ENCODE results near the gene CCER1.
"Not testable (repeated sequence)": the region's sequence is repeated elsewhere in the genome, so short reads cannot be mapped to it uniquely, and the experiment has no call there.

The CCER1 gene

GRCh38 chr12:90954921-90955320, at the start of gene CCER1:
TSS of gene CCER1 (minus strand) at chr12:90955176. CDS start at chr12:90954742, 434 bp downstream.
- DNase-seq: no peak

- DNase-seq: no peak
These were observed 48.8 kb upstream of the CCER1 start for GRCh38 chr12:91003737-91004136.

- DNase-seq: no peak
These were observed 46.3 kb upstream of the CCER1 start for GRCh38 chr12:91001306-91001705.

GRCh38 chr12:90999966-91000365, 45.0 kb upstream of the CCER1 start:
- no peak for DNase-seq

GRCh38 chr12:90999527-90999926, 44.6 kb upstream of the CCER1 start:
- DNase-seq: no peak

- no peak for DNase-seq
These were observed 40.0 kb upstream of the CCER1 start for GRCh38 chr12:90995010-90995409.

GRCh38 chr12:90991952-90992465, 37.0 kb upstream of the CCER1 start:
- no peak for DNase-seq

GRCh38 chr12:90990611-90991010, 35.6 kb upstream of the CCER1 start:
- no peak for DNase-seq

- DNase-seq: no peak
These were observed 34.7 kb upstream of the CCER1 start for GRCh38 chr12:90989686-90990111.

GRCh38 chr12:90987520-90987919, 32.5 kb upstream of the CCER1 start:
- DNase-seq: no peak

- DNase-seq: no peak
These were observed 32.1 kb upstream of the CCER1 start for GRCh38 chr12:90987101-90987500.

- DNase-seq: not testable (repeated sequence)
These were observed 30.4 kb upstream of the CCER1 start for GRCh38 chr12:90985331-90985730.

- DNase-seq: no peak
These were observed 29.1 kb upstream of the CCER1 start for GRCh38 chr12:90984114-90984513.

- DNase-seq: no peak
These were observed 27.2 kb upstream of the CCER1 start for GRCh38 chr12:90982170-90982569.

- no peak for DNase-seq
These were observed 25.0 kb upstream of the CCER1 start for GRCh38 chr12:90979951-90980350.

GRCh38 chr12:90979019-90979418, 24.0 kb upstream of the CCER1 start:
- DNase-seq: no peak

- peak; percentile 35 for DNase-seq
These were observed 23.3 kb upstream of the CCER1 start for GRCh38 chr12:90978117-90978770.

- no peak for DNase-seq
These were observed 22.2 kb upstream of the CCER1 start for GRCh38 chr12:90977224-90977623.

- no peak for DNase-seq
These were observed 19.3 kb upstream of the CCER1 start for GRCh38 chr12:90974286-90974685.

GRCh38 chr12:90972226-90972625, 17.2 kb upstream of the CCER1 start:
- no peak for DNase-seq

- DNase-seq: no peak
These were observed 15.9 kb upstream of the CCER1 start for GRCh38 chr12:90970911-90971310.

- DNase-seq: no peak
These were observed 15.5 kb upstream of the CCER1 start for GRCh38 chr12:90970471-90970870.

- no peak for DNase-seq
These were observed 14.9 kb upstream of the CCER1 start for GRCh38 chr12:90969851-90970250.

GRCh38 chr12:90969346-90969745, 14.4 kb upstream of the CCER1 start:
- DNase-seq: no peak

GRCh38 chr12:90965204-90965603, 10.2 kb upstream of the CCER1 start:
- no peak for DNase-seq

Data from NCI-H526 treated with DMSO at 0.1 percent for 48 hours (cell line).